Activated CD8-positive, alpha-beta memory T cell treated with anti-CD3 and anti-CD28 coated beads for 36 hours (primary cell): Measurements from ENCODE around the gene PARVB. TPM values are rescaled to one million over a fixed set of nuclear protein-coding genes. Genes with fewer than 3 reads are reported as not detected.

ENCODE experiments used
- CTCF ChIA-PET: fragments of 350-600 bp; sonication (Branson Sonifier 250); formaldehyde crosslinking; loops from one replicate; lab custom pipeline; 2021; ENCODE audit warnings: antibody characterized with exemption; lab: Charles Lee
- POLR2A ChIA-PET: fragments of 350-600 bp; sonication (Branson Sonifier 250); formaldehyde crosslinking; loops from one replicate; lab custom pipeline; 2021; ENCODE audit warnings: antibody characterized with exemption; lab: Charles Lee
- total RNA-seq, 2 experiments: library from RNA; stranded (reverse); gene quantifications; one replicate each; pipeline ENCODE4 v1.2.3, GENCODE V29; 2021

PARVB gene
- total RNA-seq, 2 experiments from 2014 or later = 94.0 to 101 TPM

GRCh38 chr22:44160421-44160820 is 136.3 kb downstream of the PARVB start:
- ChIA-PET POLR2A (no interaction called here), CTCF (no interaction called here)

- CTCF ChIA-PET = interaction anchor here (0.7 kb wide), 1 partner anchor 199 kb away, joined by 3 read pairs; no protein-coding TSS in a partner anchor
- POLR2A ChIA-PET = no interaction called here
Measured at GRCh38 chr22:44161673-44162072, 137.6 kb downstream of the PARVB start.

- ChIA-PET POLR2A (no interaction called here), CTCF (no interaction called here)
Measured at GRCh38 chr22:44162960-44163359, 138.9 kb downstream of the PARVB start.

GRCh38 chr22:44163536-44163935 is 139.4 kb downstream of the PARVB start:
- ChIA-PET POLR2A (no interaction called here), CTCF (no interaction called here)

GRCh38 chr22:44164031-44164430 is 139.9 kb downstream of the PARVB start:
- POLR2A ChIA-PET = no interaction called here
- CTCF ChIA-PET = no interaction called here

GRCh38 chr22:44165286-44165874 is 141.3 kb downstream of the PARVB start:
- CTCF ChIA-PET = no interaction called here
- POLR2A ChIA-PET = no interaction called here

GRCh38 chr22:44166498-44167276 is 142.6 kb downstream of the PARVB start:
- ChIA-PET CTCF (no interaction called here), POLR2A (no interaction called here)

- POLR2A ChIA-PET = no interaction called here
- CTCF ChIA-PET = no interaction called here
Measured at GRCh38 chr22:44167501-44167900, 143.4 kb downstream of the PARVB start.

GRCh38 chr22:44168206-44168605 is 144.1 kb downstream of the PARVB start:
- ChIA-PET CTCF (no interaction called here), POLR2A (no interaction called here)

GRCh38 chr22:44170470-44170869 is 146.4 kb downstream of the PARVB start:
- CTCF ChIA-PET = interaction anchor here (1.2 kb wide), 1 partner anchor 177 kb away, joined by 4 read pairs; no protein-coding TSS in a partner anchor
- POLR2A ChIA-PET = no interaction called here

GRCh38 chr22:44171561-44171960 is 147.5 kb downstream of the PARVB start:
- ChIA-PET POLR2A (interaction anchor here (0.6 kb wide), 2 partner anchors 9 to 69 kb away, joined by 3 read pairs; partner anchors contain the start of gene PARVG), CTCF (interaction anchor here (1.2 kb wide), 1 partner anchor 178 kb away, joined by 4 read pairs; no protein-coding TSS in a partner anchor)

GRCh38 chr22:44172370-44173108 is 148.4 kb downstream of the PARVB start:
- POLR2A ChIA-PET = no interaction called here
- CTCF ChIA-PET = no interaction called here

- CTCF ChIA-PET = no interaction called here
Measured at GRCh38 chr22:44173154-44173553, 149.1 kb downstream of the PARVB start.

GRCh38 chr22:44175676-44176075 is 151.6 kb downstream of the PARVB start:
- ChIA-PET POLR2A (no interaction called here), CTCF (no interaction called here)

More at GRCh38 chr22:44173154-44173553, 149.1 kb downstream of the PARVB start:
- POLR2A ChIA-PET = no interaction called here

- ChIA-PET CTCF (no interaction called here), POLR2A (no interaction called here)
Measured at GRCh38 chr22:44179196-44179988, 155.3 kb downstream of the PARVB start.

- POLR2A ChIA-PET = interaction anchor here (1.8 to 2.0 kb wide), 2 partner anchors 10 to 156 kb away, joined by 7 to 11 read pairs; partner anchors contain the start of gene PARVB
Measured at GRCh38 chr22:44179989-44180705, 156.0 kb downstream of the PARVB start.

GRCh38 chr22:44180706-44181032 is 156.6 kb downstream of the PARVB start, which contains the start of gene PARVG:
PARVG (plus strand) TSS chr22:44180925; CDS start chr22:44183330, 2,405 bp downstream.
- CTCF ChIA-PET = interaction anchor here (0.6 kb wide), 1 partner anchor 592 kb away, joined by 3 read pairs; no protein-coding TSS in a partner anchor
- POLR2A ChIA-PET = interaction anchor here (0.6 to 2.0 kb wide), 5 partner anchors 9 to 1015 kb away, joined by 3 to 11 read pairs (median 4); partner anchors contain the start of gene PARVB

More at GRCh38 chr22:44179989-44180705, 156.0 kb downstream of the PARVB start:
- CTCF ChIA-PET = interaction anchor here (0.6 kb wide), 1 partner anchor 592 kb away, joined by 3 read pairs; no protein-coding TSS in a partner anchor
